Measurements from ENCODE around the gene SLC8A2. TPM values are rescaled to one million over a fixed set of nuclear protein-coding genes. Genes with fewer than 3 reads are reported as not detected.

SLC8A2 gene
- total RNA-seq, 4 donors from 2014 or later: 6.2 to 18.7 (median 10.4) TPM

DNA sequence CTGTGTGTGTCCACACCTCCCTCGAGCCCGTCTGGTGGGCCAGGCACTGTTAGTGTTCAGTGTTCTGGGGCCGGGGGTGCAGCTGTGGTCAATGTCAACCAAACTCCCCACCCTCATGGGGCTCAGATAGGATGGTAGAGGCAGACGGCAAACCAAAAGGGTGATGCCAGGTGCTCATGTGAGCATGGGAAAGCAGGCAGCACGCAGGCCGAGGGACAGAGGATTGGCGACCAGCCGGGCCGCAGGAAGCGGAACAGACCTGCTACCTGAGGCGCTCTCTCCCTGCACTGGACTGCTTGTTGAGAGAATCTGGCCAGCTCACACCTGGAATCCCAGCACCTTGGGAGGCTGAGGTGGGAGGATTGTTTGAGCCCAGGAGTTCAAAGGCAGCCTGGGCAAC, 93.4 kb downstream of the SLC8A2 start:
- Histone ChIP-seq H3K27ac (replicated peaks in 1 of 4) (no peak overlapping the region), H3K4me3 (no peak overlapping the region), H3K36me3 (peaks cover 78 to 93% (median 90%) of the 10 kb centered on the region in 4 donors), H3K4me1 (no peaks in the 10 kb centered on the region), H3K27me3 (no peaks in the 10 kb centered on the region), H3K9me3 (no peaks in the 10 kb centered on the region)
- no peak for TF ChIP-seq EP300 (IDR thresholded peaks at IDR 0.05)
- no peak for TF ChIP-seq POLR2A (IDR thresholded peaks at IDR 0.05; ENCODE audit: low read depth)
- TF ChIP-seq, protein P1, sequence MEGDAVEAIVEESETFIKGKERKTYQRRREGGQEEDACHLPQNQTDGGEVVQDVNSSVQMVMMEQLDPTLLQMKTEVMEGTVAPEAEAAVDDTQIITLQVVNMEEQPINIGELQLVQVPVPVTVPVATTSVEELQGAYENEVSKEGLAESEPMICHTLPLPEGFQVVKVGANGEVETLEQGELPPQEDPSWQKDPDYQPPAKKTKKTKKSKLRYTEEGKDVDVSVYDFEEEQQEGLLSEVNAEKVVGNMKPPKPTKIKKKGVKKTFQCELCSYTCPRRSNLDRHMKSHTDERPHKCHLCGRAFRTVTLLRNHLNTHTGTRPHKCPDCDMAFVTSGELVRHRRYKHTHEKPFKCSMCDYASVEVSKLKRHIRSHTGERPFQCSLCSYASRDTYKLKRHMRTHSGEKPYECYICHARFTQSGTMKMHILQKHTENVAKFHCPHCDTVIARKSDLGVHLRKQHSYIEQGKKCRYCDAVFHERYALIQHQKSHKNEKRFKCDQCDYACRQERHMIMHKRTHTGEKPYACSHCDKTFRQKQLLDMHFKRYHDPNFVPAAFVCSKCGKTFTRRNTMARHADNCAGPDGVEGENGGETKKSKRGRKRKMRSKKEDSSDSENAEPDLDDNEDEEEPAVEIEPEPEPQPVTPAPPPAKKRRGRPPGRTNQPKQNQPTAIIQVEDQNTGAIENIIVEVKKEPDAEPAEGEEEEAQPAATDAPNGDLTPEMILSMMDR (IDR thresholded peaks at IDR 0.05): no peak
- TF ChIP-seq POLR2AphosphoS5 (IDR thresholded peaks at IDR 0.05): no peak
- intact Hi-C loops (cut with DNase I): no loop called here
- DNase-seq (ENCODE audit: extremely low spot score): no peak
- WGBS: 97% methylated on average over 11 of the region's 11 CpGs

Other genes starting within 250 kb of the SLC8A2 start
- 10 to 100 TPM in 2 of 4 donors, 1 to 10 TPM in 2; 5.0 to 21.3 (median 11.5) TPM for gene BBC3, start 240.7 kb downstream of the SLC8A2 start, total RNA-seq
- 10 to 100 TPM; 22.4 to 30.6 (median 25.5) TPM for gene CCDC9, start 215.4 kb downstream of the SLC8A2 start, total RNA-seq
- 10 to 100 TPM; 12.5 to 17.4 (median 16.9) TPM for gene INAFM1, start 197.0 kb downstream of the SLC8A2 start, total RNA-seq
- gene C5AR1, start 162.0 kb downstream of the SLC8A2 start, total RNA-seq: 10 to 100 TPM in 1 of 4 donors, 1 to 10 TPM in 3; 5.0 to 32.6 (median 7.0) TPM
- 1 to 10 TPM in 1 of 4 donors, under 1 TPM in 3; 0.42 to 4.6 (median 0.72) TPM for gene C5AR2, start 139.7 kb downstream of the SLC8A2 start, total RNA-seq
- 10 to 100 TPM in 3 of 4 donors, 1 to 10 TPM in 1; 9.1 to 15.6 (median 12.2) TPM for gene DHX34, start 122.6 kb downstream of the SLC8A2 start, total RNA-seq
- 10 to 100 TPM; 22.8 to 33.2 (median 30.7) TPM for gene MEIS3, start 52.4 kb downstream of the SLC8A2 start, total RNA-seq
- 1 to 10 TPM; 2.3 to 9.4 (median 5.2) TPM for gene KPTN, start 12.3 kb upstream of the SLC8A2 start, total RNA-seq
- 100 to 1,000 TPM; 109 to 164 (median 148) TPM for gene NAPA, start 43.2 kb upstream of the SLC8A2 start, total RNA-seq
- under 1 TPM in 3 of 4 donors, not detected in 1; 0.17 to 0.23 (median 0.19) TPM for gene ZNF541, start 101.3 kb upstream of the SLC8A2 start, total RNA-seq
- 10 to 100 TPM; 10.9 to 15.0 (median 13.8) TPM for gene BICRA, start 137.2 kb upstream of the SLC8A2 start, total RNA-seq
- 100 to 1,000 TPM; 154 to 444 (median 250) TPM for gene EHD2, start 241.5 kb upstream of the SLC8A2 start, total RNA-seq